C1 segment of cervical spinal cord (tissue), 14 donors: Measurements from ENCODE around the gene SYN1.
A peak's percentile ranks its signal among the peaks of the same experiment; 100 is the strongest.
"Not testable (repeated sequence)": the region's sequence is repeated elsewhere in the genome, so short reads cannot be mapped to it uniquely, and the experiment has no call there.

Source experiments
- DNase-seq, 14 donors: peaks; one replicate each; lab custom pipeline; 2025; lab: John Stamatoyannopoulos, UW

The SYN1 gene

DNA sequence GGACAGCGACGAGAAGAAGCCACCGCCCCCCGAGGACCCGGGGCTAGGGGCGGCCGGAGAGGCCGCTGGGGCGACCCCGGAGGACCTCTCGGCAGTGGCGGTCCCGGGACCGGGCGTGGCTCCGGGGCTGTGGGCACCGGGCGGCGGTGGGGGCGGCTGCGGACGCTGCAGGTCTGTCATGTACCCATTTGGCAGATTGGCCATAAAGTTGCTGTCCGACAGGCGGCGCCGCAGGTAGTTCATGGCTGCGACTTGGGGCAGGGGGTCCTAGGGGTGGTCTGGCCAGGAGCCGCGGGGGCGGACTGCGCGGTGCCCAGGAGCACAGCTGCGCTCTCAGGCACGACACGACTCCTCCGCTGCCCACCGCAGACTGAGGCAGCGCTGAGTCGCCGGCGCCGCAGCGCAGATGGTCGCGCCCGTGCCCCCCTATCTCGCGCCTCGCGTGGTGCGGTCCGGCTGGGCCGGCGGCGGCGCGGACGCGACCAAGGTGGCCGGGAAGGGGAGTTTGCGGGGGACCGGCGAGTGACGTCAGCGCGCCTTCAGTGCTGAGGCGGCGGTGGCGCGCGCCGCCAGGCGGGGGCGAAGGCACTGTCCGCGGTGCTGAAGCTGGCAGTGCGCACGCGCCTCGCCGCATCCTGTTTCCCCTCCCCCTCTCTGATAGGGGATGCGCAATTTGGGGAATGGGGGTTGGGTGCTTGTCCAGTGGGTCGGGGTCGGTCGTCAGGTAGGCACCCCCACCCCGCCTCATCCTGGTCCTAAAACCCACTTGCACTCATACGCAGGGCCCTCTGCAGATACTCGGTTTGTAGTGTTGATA, at the start of gene SYN1:
Gene SYN1, minus strand, starts transcription at position 372 of the 817 bp plus-strand sequence. Its CDS starts 129 bp downstream, at position 243.
- peak in 12 of 14 donors; percentile 19 to 80 (median 42) for DNase-seq

DNA sequence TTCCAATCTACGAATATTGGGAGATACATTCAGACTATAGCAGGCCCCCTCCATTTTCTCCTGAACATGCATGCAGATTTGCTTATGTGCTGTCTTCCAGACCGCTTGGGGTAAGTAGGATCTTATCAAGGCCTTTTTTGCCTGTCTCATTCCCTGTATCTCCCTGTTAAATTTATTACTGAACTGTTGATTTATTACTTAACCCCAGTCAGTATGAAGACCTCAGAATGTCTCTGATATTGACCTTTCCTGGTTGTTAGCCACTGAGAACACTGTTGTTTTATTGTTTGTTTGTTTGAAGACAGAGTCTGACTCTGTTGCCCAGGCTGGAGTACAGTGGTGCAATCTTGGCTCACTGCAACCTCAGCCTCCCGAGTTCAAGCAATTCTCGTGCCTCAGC, 46.1 kb upstream of the SYN1 start:
- not testable (repeated sequence) for DNase-seq

DNA sequence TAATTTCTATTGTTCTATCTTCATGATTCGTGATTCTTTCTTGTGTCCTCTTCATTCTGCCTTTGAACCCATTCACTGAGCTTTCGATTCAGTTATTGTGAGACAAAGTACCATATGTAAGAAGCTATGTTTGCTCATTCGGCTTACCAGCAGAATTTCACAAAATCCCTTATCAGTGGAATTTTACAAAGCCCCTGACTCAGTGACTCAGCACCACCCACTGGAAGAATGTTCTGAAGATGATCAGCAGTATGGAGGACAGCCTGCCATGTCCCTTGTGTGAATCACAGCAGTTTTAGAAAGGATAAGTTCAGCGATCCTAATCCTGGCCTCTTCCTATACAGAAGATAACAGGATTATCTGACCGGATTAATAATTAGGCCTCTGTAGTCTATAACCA, 45.1 kb upstream of the SYN1 start:
- DNase-seq = no peak

DNA sequence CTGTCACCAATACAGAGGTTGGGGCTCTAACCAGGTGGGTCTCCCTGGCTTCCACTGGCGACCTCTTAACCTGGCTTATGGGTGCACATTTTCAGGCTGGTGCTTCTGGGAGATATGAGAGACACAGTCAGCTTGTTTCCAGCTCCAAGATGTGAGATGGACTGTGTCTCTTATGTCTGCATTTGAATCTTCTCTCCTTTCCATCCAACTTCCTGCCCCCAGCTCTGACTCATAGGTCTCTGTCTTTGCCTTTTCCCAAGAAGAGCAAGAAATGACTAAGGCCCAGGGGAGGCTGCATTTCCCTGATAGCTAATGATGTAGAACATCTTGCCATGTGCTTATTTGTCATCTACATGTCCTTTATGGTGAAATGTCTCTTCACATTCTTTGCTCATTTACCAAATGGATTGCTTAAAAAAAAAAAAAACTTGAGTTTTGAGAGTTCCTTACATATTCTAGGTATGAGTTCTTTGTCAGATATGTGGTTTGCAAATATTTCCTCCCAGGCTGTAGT, 42.5 kb upstream of the SYN1 start:
- no peak for DNase-seq

DNA sequence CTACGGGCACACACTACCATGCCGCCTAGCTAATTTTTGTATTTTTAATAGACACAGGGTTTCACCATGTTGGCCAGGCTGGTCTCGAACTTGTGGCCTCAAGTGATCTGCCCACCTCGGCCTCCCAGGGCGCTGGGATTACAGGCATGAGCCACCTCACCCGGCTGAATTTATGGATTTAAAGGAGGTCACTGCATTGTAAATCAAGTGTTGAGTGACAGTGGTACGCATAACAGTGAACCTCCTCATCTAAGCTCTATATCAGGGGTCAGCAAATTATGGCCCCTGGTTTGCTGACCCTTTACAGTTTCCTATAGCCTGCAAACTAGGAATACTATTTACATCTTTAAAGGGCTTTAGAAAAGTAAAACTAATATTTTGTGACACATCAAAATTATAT, 41.9 kb upstream of the SYN1 start:
- no peak for DNase-seq

DNA sequence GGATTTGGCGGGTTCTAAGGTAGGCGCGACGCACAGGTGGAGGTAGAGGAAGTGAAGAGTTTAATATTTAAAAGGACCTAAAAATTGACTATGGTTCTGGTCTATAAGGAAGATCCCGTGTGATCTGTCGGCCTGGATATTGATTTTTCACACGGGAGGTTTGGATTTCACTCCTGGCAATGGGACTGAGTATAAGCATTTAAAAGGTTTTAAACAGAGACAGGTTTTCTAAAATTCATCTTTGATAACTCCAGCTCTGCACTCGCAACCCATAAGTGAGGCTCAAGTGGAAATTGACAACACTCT, 39.7 kb upstream of the SYN1 start:
- DNase-seq = peak in 1 of 14 donors; percentile 29

DNA sequence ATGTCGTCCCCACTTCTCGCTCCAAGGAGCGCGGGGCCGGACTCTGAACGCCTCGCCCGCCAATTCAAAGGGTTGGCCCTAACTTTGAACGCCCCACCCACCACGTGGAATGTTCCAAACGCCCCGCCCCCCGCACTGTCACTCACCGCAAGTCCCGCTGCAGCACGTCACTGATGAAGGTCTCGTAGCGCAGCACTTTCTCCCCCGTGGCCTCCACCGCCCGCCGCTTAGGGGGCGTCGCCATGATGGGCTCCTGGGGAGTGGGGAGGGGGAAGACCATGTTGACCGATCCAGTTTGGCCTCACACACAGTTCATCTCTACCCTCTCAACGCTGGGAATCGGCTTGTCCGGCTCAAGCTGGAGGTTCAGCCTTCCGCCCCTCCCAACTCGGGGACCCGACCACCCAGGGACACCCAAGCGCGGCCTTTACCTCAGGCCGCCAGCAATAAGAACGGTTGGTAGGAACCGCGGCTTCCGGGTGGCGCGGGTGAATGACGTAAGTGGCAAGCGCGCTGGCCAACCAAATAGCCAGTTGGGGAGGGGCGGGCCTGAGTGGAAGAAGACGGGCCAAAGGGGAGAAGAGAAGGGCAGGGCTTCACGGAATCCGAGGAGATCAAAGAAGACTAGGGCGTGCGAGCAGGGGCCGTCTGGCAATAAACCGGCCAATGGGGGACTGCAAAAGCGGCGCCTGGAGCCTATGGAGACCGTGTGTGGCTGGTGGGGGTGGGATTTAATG, 39.2 kb upstream of the SYN1 start, which contains the start of gene UXT:
Gene UXT, minus strand, starts transcription at position 497 of the 737 bp plus-strand sequence. Its CDS starts 253 bp downstream, at position 244.
- peak; percentile 43 to 90 (median 84) for DNase-seq

DNA sequence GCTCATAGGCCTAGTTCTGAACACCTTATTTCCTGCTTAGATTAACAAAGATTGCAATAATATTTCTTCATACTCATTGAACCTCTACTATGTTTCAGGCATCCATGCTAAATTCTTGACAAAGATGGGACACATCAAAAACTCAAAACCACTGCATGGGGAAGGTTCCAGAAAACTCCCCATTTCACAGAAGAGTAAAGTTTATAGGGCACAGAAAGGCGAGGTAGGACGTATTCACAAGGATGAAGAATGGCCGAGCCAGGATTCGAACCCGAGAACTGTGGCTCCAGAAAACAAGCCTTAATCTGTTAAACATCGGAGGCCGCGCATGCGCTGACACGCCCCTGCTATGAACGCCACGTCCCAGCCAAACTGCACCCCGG, 38.6 kb upstream of the SYN1 start:
- no peak for DNase-seq

DNA sequence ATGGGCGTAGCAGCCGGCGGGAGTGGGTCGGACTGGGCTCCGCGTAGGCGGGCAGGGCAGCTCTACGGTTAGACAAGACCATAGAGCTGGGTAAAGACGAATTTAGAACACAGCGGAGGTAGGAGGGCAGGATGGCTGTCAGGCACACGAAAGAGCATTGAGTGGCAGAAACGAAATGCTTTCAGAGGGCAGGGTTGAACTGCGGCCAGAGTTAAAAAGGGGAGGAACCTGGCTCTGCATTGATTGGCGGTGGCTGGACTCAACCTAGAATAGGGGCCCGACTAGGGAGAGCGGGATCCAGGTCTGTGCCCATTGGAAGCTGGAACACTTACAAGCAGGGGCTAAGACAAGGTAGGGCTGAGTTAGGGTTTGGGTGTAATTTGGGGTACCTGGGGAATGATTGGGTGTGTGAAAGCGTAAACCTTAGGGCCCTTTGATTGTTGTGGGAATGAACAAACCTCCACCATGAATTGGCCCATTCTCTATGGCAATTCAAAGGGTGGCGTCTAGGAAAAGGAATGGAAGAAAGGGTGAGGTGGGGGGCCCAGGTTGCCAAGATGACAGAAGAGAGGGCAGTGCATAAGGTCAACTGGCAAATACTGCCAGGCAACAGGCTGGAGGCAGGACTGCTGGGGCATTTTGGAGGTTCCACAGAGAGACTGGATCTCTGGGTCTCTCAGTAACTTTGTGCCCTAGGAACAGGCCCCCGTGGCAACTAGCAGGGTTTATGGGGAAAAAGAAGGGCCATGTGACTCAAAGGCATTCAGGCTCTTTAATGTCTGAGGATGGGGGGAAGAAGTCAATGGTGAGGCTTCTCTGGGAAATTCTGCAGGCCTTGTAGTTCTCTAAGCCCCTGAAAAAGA, 31.6 kb upstream of the SYN1 start:
- DNase-seq = no peak

DNA sequence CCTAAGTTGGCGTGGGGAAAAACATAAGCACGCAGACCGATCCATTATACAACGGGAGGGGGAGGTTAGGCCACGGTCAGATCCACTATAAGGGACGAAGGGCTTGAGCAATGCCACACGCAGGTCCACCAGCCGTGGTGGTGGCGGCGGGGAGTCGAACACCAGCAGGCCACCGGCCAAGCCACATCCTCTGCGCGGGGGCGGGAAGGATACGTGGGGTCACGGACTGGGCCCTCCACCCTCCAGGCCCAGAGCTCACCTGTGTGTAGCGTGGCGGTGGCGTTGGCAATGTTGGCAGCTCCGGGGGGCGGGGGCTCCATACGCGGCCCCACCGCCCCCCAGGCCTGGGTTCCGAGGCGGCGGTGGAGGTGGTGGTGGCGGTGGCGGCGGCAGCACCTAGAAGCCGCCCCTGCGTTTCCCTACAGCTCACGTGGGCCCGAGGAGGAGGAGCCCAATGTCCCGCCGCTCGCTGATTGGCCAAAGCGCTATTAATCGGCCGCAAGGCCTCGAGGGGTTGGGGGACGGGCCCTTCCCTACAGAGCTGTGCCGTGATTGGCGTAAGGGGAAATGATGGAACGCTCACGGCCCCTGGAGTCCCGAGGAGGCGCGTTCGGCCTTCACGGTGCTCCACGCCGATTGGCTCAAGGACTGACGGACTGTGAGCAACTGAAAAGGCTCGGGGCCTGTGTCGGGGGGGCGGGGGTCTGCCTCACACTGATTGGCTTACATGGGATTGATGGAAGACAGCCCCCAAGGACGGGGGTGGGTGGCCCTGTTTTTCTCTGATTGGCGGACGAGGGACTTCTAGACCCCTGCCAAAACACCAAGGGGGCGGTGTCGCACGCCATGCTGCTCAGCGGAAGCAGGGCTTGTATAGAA, 30.7 kb upstream of the SYN1 start, which contains the start of gene ELK1:
Gene ELK1, minus strand, starts transcription at position 400 of the 879 bp plus-strand sequence. CDS start 9,122 bp downstream, outside the sequence.
- peak; percentile 44 to 97 (median 90) for DNase-seq

DNA sequence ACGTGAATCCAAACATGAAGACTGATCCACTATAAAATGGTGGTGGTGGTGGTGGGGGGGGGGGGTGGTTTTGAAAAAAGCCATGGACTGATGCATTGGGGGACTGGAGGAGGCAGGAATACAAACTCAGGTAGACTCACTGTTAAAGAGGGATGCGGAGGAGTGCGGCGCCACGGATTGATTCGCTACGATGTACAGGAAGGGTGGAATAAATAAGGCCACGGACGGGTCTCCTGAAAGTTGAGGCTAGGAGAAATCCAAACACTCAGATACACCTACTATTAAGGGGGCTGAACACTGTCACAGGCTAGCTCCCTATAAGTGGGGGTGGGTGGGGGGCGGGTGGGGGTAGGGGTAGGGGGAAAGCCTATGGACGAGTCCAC, 30.1 kb upstream of the SYN1 start:
- DNase-seq = no peak

DNA sequence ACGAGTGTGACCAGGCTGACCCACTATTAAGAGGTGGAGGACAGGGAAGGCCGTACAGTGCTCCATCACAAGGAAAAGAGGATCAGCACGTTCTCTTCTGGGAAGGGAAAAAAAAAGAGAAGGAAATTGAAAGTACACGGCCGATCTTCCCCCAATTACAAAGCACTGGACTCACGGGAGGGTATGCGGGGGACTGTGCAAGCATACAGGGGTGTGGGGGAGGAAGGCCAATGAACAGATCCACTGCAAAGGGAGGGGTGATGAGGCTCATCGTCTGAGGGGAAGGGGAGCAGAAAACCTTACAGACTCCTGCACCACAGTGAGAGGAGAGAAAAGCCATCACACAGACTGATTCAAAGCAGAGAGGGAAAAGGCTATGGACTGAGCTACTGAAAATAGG, 29.6 kb upstream of the SYN1 start:
- DNase-seq = no peak

DNA sequence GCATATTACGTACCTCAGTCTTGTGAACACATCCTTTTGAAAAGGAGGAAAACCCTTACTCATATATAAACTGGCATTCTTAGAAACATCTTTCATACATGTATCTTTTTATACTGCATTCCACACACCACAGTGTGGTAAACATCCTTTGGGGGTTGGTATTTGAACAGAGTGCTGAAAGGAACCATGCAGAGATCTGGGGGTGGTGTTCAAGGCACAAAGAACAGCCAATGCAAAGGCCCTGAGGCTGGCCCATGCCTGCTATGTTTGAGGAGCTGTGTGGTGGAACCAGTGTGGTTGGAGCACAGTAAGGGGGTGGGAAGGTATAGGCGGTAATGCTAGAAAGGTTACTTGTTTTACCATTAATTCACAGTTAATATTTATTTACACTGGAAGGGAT, 28.7 kb upstream of the SYN1 start:
- DNase-seq = no peak

DNA sequence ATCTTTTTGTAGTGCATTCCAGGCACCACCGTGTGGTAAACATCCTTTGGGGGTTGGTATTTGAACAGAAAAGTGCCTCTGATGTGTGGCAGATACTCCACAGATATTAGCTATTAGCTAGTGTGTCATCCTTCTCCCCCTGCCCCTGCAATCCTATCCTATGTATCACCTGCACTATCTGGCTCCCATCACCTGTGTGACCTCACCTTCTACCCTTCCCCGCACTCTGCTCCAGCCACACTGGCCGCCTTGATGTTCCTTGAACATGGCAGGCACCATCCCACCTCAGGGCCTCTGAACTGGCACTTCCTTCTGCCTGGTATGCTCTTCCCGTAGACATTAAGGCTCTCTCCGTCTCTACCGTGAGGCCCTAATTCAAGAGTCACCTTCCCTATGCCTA, 27.0 kb upstream of the SYN1 start:
- DNase-seq = no peak

DNA sequence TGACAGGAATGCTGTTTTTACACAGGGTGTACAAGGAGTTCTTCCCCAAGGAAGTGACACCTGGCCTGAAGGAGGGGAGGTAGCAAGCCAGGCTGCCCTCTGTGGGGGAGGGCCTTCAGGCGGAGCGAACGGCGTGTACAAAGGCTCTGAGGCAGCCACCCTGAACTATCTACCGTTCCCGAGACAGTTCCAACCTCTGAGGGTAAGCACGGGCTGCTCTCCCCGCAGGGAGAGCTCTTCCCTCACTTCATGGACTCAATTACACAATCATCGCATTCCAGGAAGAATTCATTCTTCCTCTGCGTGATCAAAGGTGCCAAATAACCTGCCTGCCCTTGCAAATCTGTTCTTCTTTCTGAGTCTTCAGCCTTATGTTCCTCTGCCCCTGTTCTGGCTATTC, 25.9 kb upstream of the SYN1 start:
- no peak for DNase-seq

DNA sequence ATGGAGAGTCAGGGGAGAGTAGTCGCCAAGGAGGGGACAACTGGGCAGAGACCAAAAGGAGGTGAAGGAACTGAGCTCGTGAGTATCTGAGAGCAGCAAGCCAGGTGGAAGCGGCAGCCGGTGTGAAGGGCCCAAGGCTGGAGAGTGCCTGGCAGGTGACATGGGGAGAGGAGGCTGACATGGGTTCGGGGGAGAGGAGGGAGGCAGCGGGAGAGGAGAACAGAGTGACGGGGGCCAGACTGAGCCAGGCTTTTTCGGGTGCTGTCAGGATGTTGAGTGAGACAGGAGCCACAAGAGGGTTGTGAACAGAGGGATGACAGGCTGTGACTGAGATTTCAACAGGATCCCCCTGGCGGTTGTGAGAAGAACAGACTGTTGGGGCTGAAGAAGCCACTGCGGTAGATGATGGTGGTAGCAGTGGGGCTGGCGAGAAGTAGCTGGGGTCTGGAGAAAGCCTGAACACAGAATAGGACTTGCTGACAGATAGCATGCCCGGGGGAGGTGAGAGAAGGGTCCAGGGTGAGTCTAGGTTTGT, 25.0 kb upstream of the SYN1 start:
- peak in 1 of 14 donors; percentile 65 for DNase-seq

DNA sequence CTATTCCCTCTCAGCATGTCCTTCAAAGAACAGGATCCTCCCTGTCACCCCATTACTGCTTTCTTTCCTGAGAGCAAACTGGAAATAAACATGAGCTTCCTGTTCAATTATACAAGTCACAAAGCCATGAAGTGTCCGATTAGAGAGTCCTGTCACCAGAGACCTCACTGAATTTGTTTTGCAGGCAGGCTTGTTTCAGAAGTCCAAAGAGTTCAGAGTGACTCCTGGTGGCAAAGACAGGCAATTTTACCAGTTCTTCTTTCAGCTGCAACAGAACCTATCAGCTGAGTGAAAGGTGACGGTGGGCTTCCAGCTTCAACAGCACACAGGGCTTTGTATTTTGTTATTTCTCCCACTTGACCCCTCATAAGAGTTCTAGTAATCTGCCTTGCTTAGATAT, 24.3 kb upstream of the SYN1 start:
- peak in 1 of 14 donors; percentile 22 for DNase-seq

DNA sequence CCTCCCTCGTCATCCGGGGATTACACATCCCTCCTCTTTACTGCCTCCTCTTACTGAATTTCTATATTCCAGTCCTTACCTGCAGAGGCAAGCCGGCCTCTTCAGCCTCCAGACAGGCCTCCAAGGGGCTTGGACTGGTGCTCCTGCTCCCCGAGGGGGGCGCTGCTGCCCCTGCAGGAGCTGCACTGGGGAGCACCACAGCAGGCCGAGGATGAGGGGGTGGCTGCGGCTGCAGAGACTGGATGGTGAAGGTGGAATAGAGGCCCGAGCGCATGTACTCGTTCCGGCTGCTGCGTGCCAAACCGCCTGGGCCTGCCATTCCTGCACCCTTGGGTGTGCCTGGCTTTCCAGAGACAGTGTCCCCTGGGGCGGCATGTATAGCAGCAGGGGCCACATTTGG, 19.2 kb upstream of the SYN1 start:
- no peak for DNase-seq

DNA sequence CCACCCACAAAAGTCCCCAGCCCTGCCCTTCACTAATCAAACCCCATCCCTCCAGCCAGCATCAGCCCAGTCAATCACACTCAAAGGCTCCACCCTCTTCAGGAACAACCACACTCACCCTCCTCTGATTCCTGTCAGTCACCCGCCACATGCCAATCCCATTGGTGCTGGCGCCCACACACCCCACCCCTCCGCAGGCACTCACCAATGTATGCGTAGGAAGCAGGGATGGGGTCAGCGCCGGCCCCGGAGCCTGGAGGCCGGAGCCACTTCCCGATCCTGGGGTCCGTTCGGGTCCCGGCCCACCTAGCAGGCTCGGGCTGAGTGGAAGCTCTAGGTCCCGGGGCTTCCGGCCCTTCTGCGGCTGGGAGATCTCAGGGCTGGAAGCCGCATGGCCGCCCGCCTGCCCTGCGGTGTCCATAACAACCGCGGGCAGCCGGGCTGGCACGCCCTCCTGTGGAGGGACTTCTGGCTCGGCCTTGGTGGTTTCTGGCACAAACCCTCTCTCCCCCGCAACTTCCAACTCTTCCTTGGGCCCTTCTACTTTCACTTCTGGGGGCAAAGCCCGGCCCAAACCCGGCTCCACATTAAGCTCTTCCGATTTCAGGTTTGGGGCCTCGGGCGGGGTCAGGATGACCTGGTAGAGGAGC, 18.0 kb upstream of the SYN1 start:
- peak in 8 of 14 donors; percentile 25 to 68 (median 44) for DNase-seq
